GM12864 (cell line): Measurements from ENCODE around the gene C19orf85.

Source experiments
- DNase-seq: peaks from one replicate; pipeline ENCODE4 v3.0.0-alpha.2; 2011; ENCODE audit warnings: low read depth
- H3K4me3 ChIP-seq: 2 replicates; pipeline ENCODE4 v1.5.1; 2011; ENCODE audit warnings: mild to moderate bottlenecking, low read depth, low read length, control low read depth
- TF ChIP-seq, protein P1 (sequence below): IDR thresholded peaks from 2 replicates; pipeline ENCODE4 v1.5.1; 2011; ENCODE audit warnings: low read depth, mild to moderate bottlenecking, moderate library complexity, low read length, control low read depth, inconsistent platforms; ENCODE audit errors: missing control alignments

The C19orf85 gene

GRCh38 chr19:55442372-55442961, 22.1 kb downstream of the C19orf85 start:
- H3K4me3 ChIP-seq = no peak overlapping the region
- DNase-seq = no peak
- TF ChIP-seq, protein P1, sequence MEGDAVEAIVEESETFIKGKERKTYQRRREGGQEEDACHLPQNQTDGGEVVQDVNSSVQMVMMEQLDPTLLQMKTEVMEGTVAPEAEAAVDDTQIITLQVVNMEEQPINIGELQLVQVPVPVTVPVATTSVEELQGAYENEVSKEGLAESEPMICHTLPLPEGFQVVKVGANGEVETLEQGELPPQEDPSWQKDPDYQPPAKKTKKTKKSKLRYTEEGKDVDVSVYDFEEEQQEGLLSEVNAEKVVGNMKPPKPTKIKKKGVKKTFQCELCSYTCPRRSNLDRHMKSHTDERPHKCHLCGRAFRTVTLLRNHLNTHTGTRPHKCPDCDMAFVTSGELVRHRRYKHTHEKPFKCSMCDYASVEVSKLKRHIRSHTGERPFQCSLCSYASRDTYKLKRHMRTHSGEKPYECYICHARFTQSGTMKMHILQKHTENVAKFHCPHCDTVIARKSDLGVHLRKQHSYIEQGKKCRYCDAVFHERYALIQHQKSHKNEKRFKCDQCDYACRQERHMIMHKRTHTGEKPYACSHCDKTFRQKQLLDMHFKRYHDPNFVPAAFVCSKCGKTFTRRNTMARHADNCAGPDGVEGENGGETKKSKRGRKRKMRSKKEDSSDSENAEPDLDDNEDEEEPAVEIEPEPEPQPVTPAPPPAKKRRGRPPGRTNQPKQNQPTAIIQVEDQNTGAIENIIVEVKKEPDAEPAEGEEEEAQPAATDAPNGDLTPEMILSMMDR = no peak

GRCh38 chr19:55441692-55442321, 22.7 kb downstream of the C19orf85 start:
- TF ChIP-seq, protein P1 = no peak
- H3K4me3 ChIP-seq = no peak overlapping the region
- no peak for DNase-seq

DNA sequence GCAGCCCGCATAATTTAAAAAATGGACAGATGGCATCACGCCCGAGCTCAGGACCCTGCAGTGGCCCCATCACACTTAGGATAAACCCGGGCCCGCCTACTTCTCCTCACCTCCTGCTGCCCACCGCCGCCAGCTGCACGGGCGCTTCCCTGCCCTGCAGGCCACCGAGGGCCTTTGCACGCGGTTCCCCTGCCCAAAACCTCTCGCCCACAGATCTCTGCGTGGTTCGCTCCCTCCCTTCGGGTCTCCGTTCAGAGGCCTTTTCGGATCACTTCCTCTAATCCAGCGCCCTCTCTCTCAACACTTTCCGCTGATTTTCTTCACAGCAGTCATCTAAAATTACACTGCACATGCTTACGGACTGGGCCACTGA, 23.2 kb downstream of the C19orf85 start:
- H3K4me3 ChIP-seq = no peak overlapping the region
- no peak for DNase-seq
- TF ChIP-seq, protein P1 = no peak

GRCh38 chr19:55440411-55441105, 24.0 kb downstream of the C19orf85 start:
- DNase-seq = no peak
- TF ChIP-seq, protein P1 = no peak

GRCh38 chr19:55439052-55439451, 25.5 kb downstream of the C19orf85 start:
- DNase-seq = no peak
- TF ChIP-seq, protein P1 = no peak
- no peak overlapping the region for H3K4me3 ChIP-seq

More at GRCh38 chr19:55440411-55441105, 24.0 kb downstream of the C19orf85 start:
- H3K4me3 ChIP-seq = no peak overlapping the region

- DNase-seq = no peak
- TF ChIP-seq, protein P1 = no peak
- no peak overlapping the region for H3K4me3 ChIP-seq
These were observed 27.1 kb downstream of the C19orf85 start for GRCh38 chr19:55437410-55437809.
